ENCODE measurements around the gene SDCBP2.
A peak's percentile ranks its signal among the peaks of the same experiment; 100 is the strongest.

SDCBP2 gene

DNA sequence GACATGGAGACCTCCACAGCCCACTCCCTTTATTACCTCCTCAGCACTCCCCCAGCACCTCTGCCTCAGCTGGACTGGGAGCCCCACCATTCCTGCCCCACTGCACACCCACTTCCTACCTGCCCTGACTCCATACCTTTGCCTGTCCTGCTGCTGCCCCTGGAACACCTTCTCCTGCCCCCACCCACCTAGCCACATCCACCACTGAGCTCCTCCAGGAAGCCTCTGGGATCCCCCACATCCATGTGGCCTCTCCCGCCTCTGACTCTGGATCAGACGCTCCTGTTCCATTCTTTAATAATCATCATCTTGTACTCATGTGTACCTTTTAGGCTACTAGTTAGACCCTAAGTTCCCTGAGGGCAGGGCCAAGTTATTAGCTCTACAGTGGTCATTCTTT lies 2.2 kb upstream of the SDCBP2 start:
- no peak for DNase-seq (ENCODE audit: low read depth in 3 of 3)

DNA sequence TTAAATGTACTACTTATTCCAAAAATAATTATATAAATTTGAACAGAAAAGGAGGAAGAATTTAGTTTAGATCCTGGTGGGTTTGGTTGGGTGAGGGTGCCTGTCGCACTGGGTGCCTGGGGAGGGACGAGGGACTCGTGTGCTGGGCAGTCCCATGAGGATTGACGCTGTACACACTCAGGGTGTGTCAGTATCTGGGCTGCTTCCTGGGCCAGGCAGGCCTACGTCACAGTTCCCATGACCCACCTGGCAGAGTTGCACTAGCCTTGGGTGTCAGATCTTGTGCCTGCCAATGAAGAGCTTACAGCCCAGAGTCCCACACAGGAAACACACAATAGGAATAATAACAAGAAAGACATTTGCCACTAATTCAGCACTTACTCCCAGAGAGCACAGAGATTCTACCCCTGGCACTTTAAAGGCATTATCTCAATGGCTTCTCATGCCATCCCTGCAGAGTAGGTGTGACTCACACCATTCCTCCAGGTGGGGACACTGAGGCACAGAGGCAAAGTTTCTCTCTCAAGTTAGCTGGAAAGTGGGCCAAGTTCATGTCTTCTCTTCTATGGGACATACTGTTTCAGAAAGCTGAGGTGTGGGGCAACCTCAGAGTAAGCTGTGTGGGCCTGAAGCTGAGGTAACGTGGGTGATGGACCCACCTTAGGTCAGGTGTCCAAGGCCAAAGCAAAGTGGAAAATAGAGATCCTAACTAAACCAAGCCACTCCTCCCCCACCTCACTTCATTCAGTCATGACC lies 1.3 kb upstream of the SDCBP2 start:
- DNase-seq (ENCODE audit: low read depth in 3 of 3), result peak in 1 of 3 experiments; percentile 28

- no peak for DNase-seq (ENCODE audit: low read depth in 3 of 3)
Measured at GRCh38 chr20:1327827-1328679, 886 bp downstream of the SDCBP2 start.

DNA sequence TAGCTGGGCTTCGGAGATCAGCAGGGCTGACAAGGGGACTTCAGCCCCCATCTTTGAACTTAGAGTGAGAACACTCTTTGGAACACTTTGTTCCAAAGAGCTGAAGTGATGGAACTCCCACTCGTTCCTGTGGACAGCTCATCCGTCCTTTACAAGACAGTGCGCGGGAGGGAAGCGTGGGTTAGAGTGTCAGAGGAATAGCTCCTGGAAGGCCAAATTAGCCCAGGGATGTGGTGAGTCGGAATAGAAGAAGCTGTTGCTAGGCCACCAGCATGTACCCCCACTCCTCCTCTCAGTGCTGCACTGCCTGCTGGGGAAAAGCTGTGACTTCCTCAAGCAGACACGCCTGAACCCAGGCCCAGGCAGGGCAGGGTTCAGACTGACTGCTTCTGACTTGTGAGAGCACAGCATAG lies 1.7 kb downstream of the SDCBP2 start:
- no peak for DNase-seq (ENCODE audit: low read depth in 3 of 3)

GRCh38 chr20:1326031-1326930 lies 2.7 kb downstream of the SDCBP2 start:
- DNase-seq (ENCODE audit: low read depth in 3 of 3), result no peak

- peak; percentile 97 to 98 (median 98) for DNase-seq (ENCODE audit: low read depth in 3 of 3)
Measured at GRCh38 chr20:1325173-1326030, 3.5 kb downstream of the SDCBP2 start.

DNA sequence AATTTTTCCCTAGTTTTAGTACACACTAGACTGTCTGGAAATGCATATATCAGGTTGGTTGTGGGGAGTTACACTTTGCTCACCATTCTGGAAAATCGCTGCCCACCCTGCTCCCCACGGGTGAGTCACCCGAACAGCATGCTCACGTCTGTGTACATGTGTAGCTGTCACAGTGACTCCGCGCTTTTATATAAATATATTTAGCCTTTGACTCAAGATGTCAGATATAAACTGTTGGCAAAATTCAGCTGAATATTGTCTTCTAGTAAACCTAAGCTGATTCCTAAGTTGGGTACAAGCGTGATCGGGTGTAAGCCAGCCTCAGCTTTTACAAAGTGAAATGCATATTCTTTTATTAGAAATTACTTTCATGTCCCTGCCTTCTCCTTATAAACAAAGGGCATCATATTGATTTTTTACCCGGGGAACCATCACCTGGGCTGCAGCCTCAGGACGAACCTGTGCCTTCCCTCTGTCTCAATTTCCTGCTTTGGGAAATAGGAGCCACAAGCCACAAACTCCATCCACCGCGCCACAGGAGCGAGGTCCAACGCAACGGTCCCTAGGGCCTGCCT lies 4.3 kb downstream of the SDCBP2 start:
- DNase-seq (ENCODE audit: low read depth in 3 of 3), result no peak

GRCh38 chr20:1323830-1324597 lies 4.9 kb downstream of the SDCBP2 start:
- no peak for DNase-seq (ENCODE audit: low read depth in 3 of 3)

GRCh38 chr20:1323256-1323655 lies 5.7 kb downstream of the SDCBP2 start:
- DNase-seq (ENCODE audit: low read depth in 3 of 3), result no peak

DNA sequence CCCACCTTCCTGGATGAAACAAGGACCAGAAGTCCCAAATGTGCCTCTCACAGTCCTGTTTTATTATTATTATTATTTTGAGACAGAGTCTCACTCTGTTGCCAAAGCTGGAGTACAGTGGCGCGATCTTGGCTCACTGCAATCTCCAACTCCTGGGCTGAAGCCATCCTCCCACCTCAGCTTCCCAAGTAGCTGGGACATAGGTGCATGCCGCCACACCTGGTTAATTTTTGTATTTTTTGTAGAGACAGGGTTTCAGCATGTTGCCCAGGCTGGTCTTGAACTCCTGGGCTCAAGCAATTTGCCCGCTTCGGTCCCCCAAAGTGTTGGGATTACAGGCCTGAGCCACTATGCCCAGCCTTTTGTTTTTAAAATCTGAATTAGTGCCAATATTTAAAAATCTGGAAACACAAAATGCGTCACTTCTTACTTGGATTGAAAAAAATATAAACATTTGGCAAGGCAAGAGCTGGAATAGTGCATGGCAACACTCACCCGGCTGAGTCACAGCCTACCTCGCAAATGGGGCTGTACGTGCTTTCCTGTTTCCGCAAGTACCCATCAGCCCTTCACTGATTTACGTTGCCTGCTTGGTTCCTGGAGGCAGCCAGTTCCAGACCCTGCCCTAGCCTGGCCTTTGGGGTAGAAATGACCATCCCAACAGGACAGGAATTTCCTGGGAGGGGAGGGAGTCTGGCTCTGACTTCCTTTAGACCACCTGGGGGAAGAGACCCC lies 6.3 kb downstream of the SDCBP2 start:
- no peak for DNase-seq (ENCODE audit: low read depth in 3 of 3)

GRCh38 chr20:1321654-1321939 lies 7.3 kb downstream of the SDCBP2 start:
- DNase-seq (ENCODE audit: low read depth in 3 of 3), result no peak

GRCh38 chr20:1320902-1321653 lies 7.9 kb downstream of the SDCBP2 start:
- no peak for DNase-seq (ENCODE audit: low read depth in 3 of 3)

DNA sequence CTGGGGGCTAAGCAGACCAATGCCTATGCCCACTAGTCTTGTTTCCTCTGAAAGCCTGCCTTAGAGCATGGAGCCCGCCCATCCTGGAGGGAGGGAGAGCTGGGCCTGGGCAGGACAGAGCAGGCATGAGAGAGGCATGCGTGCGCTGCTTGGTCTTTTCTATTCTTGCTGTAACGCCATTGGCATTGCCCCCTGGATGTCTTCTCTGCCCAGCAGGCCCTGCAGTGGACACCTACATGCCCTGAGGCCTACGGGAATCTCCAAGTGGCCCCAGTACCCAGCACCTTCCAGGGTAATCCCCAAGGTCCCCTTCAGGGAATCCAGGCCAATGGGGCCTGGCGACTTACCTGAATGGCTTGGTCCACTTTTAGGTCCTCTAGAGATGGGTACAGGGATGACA lies 8.9 kb downstream of the SDCBP2 start:
- DNase-seq (ENCODE audit: low read depth in 3 of 3), result no peak

DNA sequence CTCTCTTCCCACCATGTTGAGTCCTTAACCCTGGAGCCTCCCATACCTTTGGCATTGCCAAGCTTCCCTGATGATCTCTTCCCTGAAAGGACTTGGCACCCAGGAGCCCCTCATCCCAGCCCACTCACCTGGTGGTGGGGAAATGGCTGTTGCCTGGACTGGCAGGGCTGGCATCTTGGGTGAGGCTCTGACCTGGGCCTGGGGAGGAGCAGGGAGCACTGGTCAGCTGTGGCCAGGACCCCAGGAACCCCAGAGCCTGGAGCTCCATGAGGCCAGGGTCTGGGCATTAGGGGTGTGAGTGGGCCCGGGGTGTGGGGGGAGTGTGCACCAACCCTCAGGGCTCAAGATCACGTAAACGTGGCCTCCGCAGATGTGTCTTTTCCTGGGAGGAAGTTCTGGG lies 9.5 kb downstream of the SDCBP2 start:
- DNase-seq (ENCODE audit: low read depth in 3 of 3), result no peak

DNA sequence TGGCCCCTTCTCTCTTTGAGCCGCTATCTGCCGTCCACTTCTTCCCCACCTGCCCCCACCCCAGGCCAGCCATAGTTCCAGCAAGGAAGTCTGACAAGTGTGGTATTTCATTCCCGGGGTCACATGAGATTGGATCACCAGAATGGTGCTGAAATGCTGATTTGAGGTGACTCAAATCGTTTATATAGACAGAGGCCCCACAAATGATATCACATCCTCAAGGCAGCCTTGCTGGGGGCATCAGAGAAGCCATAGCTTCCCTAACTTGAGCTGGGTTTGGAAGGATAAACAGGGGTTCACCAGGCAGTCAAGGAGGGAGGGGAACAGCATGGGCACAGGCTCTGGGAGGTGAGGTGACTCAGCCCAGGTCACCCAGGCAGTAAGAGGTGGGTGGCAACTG lies 9.9 kb downstream of the SDCBP2 start:
- DNase-seq (ENCODE audit: low read depth in 3 of 3), result no peak

DNA sequence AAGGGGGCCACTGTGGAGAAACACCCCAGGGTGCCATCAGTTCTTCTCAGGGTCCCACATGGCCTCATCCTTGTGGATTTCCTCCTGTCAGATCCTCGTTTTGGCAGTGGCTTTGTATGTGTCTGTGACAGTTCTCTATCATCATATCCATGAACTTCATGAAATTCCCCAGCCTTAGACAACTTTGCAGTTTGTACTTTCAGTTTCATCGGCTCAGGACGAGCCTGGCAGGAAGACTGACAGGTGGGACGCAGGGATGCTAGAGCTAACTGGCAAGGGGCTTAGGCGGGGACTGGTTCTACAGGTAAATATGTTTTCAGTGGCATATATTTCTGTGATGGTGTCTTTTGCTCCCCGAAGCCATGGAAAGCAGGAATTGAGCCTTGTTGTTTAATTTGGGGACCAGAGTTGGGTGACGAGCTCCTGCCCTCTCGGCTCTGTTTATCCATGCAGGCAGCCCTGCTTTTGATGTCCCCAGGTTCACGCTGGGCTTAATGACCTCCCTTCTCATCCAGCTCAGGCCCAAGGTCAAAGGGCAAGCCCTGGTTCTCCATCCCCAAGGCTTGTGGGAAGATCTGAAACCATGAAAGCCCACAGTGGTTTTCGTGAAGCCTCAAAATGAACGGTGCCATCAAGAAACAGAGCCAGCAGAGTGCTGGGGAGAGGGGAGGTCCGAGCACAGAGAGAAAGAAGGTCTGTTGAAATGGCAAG lies 11.2 kb downstream of the SDCBP2 start:
- no peak for DNase-seq (ENCODE audit: low read depth in 3 of 3)

- DNase-seq (ENCODE audit: low read depth in 3 of 3), result no peak
Measured at GRCh38 chr20:1315804-1316203, 13.1 kb downstream of the SDCBP2 start.
